ENCODE results near the gene FEM1B.

FEM1B gene

DNA sequence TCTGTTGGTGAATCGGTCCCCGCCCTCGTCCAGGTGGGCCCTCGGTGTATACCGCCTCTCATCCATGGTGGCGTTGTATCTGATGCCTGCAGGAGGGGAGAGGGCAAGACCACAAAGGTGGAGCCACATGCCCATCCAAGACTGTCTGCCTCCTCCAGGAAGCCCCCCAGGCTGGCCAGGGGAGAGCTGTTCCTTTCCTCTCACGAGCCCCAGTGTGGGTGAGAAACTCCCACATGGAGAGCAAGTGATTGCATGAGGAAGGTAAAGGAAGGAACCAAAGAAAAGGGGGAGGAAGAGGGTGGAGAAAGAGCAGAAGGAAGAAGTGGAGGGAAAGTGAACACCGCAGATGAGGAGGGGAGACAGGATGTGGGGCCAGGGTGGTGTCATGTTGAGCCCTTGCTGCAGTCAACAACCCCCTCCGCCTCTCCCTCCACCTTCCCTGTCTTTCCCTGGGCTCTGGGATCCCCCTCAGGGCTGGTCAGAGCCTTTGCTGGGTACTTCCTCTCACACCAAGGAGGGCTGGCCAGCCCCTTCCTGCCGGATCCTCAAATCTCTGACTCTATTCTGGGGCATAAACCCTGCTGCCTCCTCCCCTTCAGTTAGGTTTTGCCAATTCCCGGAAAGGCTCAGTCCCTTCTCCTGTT, 49.3 kb downstream of the FEM1B start:
- no peak for DNase-seq (ENCODE audit: low spot score)

DNA sequence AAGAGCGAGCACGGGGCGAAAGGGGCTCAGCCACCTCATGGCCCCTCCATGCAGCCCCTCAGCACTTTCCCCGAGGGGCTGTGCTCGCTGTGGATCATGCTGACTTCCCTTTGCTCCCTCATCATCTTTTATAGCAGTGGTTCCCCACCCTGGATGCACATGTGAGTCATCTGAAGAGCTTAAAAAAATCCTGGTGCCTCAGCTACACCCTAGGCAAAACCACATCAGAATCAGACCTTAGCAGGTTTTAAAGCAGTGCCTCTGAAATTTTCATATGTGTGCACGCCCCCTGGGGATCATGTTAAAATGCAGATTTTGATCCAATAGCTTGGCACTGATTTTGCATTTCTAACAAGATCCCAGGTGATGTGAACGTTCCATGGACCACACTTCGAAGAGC, 50.9 kb downstream of the FEM1B start:
- no peak for DNase-seq (ENCODE audit: low spot score)

- no peak for DNase-seq (ENCODE audit: low spot score)
These were observed 51.4 kb downstream of the FEM1B start for GRCh38 chr15:68328964-68329363.

DNA sequence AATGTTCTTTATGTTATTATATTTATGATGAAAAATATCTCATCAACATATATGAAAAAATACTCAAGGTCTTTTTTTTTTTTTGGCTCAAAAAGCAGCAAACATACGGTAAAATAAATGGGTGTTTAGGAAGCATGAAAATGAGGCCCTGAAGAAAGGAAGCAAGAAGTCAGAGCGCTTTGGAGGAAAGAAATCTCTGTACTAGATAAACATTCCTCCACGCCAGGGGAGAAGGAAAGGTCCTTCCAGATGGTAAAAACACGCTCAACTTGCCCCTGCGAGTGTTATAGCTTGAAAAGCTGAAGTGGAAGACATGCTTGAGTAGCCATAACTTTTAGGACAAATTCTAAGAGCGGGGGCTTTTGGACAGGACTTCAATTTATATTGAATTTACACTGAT, 52.9 kb downstream of the FEM1B start:
- DNase-seq (ENCODE audit: low spot score) = no peak

DNA sequence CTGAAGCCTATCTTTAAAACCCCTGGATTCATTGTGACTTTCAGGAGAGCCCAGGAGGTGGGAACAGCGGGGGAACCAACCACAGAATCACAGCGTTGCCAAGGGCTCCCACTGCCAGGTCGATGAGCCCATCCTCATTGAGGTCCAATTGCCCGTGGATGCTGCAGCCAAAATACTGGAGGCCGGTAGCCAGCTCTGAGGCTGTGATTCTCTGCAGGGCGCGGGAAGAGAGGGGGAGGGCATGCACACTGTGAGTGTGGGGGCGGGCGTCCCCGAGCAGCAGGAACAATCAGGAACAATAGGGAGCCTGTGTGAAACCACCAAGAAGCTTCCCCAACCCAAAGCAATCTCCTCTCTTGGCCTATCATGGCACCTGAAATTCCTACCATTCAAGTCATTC, 53.4 kb downstream of the FEM1B start:
- DNase-seq (ENCODE audit: low spot score) = no peak

- DNase-seq (ENCODE audit: low spot score) = no peak
These were observed 54.7 kb downstream of the FEM1B start for GRCh38 chr15:68332266-68332665.

DNA sequence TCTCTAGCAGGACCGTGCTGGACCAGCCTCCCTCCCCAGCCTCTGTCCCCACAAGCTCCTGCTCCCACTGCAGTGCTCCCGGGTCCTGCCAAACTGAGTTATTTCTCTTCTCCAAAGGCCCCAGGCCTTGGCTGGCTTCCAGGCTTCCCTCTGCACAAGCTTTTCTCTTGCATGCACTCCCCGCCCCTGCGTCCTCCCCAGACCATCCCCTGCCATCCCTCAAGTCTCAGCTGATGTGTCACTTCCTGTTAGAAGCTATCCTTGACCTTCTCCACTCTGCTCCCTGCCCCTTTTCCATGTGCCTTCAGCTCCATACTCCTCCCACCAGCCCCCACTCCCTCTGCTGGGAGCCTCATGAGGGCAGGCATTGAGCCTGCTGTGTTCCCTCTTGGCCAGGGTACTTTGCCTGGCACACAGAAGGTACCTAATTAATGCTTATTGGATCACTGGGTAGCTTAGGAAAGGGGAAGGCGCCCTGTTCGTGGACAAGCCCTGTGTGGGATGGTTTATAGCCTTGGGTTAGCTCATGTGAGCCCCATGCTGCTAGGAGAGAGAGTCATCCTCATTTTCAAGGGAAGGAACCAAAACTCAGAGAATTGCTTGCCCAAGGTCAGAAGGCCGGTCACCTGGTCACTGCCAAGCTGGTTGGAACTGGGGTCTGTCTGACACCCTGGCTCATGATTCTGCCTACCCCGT, 56.4 kb downstream of the FEM1B start:
- peak; percentile 40 for DNase-seq (ENCODE audit: low spot score)

- DNase-seq (ENCODE audit: low spot score) = peak; percentile 76
These were observed 57.1 kb downstream of the FEM1B start for GRCh38 chr15:68334661-68335124.

GRCh38 chr15:68335251-68335650, 57.7 kb downstream of the FEM1B start:
- DNase-seq (ENCODE audit: low spot score) = peak; percentile 58

- DNase-seq (ENCODE audit: low spot score) = no peak
These were observed 58.1 kb downstream of the FEM1B start for GRCh38 chr15:68335655-68336054.

GRCh38 chr15:68336516-68336915, 59.0 kb downstream of the FEM1B start:
- DNase-seq (ENCODE audit: low spot score) = no peak

GRCh38 chr15:68337826-68338225, 60.3 kb downstream of the FEM1B start:
- DNase-seq (ENCODE audit: low spot score) = no peak

DNA sequence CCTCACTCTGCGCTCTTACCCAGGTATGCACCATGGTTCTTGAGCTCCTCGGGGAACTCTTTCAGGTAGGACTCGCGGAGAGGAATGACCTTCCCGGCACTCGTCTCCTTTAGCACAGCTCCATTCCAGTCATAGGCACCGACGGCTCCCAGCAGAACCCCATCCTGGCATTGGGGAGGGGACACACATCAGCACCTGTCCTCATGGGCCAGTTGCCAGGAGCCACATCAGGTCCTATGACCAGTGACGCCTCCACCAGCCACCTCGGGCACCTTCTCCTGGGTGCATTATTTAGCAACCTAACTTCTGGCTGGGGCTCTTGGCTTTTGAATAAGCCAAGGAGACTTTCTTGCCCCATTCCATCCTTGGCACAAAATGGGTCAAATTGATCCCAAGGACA, 61.9 kb downstream of the FEM1B start:
- no peak for DNase-seq (ENCODE audit: low spot score)

GRCh38 chr15:68340726-68341671, 63.5 kb downstream of the FEM1B start:
- no peak for DNase-seq (ENCODE audit: low spot score)

GRCh38 chr15:68341760-68342725, 64.5 kb downstream of the FEM1B start:
- DNase-seq (ENCODE audit: low spot score) = no peak

- DNase-seq (ENCODE audit: low spot score) = no peak
These were observed 66.2 kb downstream of the FEM1B start for GRCh38 chr15:68343579-68344225.

- no peak for DNase-seq (ENCODE audit: low spot score)
These were observed 67.1 kb downstream of the FEM1B start for GRCh38 chr15:68344600-68344999.

Data from AG08395 (cell line).